GM19238 (cell line): ENCODE measurements around the gene SLC49A3.
"Not testable (repeated sequence)": the region's sequence is repeated elsewhere in the genome, so short reads cannot be mapped to it uniquely, and the experiment has no call there.

Experiments used
- DNase-seq: peaks from one replicate; pipeline ENCODE4 v3.0.0; 2011; ENCODE audit warnings: low spot score; ENCODE audit not compliant: insufficient read length

The SLC49A3 gene

DNA sequence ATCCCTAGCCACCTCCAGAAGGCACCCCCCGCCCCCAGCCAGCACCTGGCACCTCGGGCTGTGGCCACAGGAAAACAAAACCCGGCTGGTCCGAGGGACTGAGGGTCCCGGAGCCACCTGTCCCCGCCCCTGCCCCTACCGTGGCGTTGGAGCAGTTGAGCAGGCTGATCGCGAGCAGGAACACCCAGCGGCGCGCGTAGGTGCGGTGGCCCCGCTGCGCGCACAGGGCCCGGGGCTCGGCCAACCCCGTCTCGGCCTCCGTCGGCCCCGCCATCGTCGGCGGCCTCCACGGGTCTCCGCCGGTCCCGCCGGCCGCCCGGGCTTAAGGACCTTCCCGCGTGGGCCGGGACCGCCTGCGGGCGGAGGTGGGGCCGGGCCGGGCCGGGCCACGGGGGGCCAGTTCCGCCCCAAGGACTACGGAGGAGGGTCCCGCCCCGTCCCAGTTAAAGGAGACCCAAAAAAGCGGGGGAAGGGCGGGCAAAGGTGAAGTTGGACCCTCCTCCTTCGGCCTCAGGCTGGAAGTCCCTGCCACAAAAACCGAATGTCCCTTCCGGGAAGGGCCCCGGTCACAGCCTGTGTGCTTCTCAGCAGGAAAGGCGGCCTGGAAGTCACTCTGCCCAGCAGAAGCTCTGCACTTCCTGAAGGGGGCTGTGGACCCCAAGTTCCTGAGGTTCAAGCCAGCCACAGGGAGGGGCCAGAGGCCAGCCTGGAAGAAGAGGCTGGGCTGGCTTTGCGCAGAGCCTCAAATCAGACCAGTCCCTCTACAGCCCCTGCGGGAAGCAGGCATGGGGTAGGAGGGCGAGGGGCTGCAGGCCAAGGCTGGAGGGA, at the start of gene SLC49A3:
Gene SLC49A3, minus strand, starts transcription at position 298 of the 828 bp plus-strand sequence. Its CDS starts 24 bp downstream, at position 274.
- no peak for DNase-seq

DNA sequence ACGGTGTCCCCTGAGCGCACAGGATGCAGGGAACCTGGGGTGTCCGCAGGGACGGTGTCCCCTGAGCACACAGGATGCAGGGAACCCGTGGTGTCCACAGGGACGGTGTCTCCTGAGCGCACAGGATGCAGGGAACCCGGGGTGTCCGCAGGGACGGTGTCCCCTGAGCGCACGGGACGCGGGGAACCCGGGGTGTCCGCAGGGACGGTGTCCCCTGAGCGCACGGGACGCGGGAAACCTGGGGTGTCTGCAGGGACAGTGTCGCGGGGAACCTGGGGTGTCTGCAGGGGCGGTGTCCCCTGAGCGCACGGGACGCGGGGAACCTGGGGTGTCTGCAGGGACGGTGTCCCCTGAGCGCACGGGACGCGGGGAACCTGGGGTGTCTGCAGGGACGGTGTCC, 47.6 kb upstream of the SLC49A3 start:
- DNase-seq = not testable (repeated sequence)

DNA sequence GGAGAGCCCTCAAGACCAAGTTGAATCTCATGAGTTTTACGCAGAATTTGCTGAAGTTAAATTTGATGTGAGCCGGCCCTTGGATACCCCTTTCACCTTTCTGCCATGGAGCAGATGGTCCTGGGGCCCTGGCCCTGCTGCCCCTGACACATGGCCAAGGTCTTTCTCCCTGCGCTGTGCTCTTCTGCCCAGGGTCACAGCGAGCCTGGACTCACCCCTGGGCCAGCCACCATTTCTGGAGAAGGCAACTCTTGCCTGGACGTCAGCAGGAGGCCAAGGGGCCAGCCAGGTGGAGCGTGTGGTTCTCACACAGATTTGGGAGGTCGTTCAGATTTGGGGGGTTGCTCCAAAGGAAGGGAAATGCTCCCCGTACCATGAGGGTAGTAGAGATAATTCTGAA, 46.6 kb upstream of the SLC49A3 start:
- DNase-seq = no peak

DNA sequence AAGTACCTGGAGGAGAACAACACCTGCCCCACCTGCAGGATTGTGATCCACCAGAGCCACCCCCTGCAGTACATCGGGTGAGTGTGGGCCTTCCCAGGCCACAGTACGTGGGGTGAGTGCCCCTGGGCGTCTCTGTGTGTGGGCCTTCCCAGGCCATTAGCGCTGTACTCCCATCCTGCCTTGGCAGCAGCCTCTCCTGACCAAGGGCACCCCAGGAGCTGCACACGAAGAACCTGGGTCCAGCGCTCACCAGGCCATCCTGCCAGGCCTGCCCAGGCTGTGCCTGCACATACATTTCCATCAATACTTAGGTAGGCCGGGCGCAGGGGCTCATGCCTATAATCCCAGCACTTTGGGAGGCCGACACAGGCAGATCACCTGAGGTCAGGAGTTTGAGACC, 46.0 kb upstream of the SLC49A3 start:
- DNase-seq = no peak

DNA sequence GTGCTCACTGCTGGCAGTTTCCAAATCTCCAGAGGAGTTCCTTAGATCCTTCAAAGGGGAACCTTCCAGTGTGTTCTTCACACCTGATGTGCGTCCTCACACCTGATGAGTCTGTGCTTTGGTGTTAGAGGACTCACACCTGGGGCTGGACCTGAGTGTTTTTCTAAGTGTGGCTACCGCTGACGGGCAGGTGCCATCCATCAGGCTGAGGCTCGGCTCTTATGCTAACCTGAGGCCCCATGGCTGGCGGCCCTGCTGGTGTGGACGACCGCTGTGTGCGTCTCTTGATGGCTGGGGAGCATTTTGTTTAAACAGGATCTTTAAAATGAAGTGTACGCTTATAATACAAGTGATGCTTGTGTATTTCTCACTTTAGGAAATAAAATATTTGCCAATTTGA, 45.1 kb upstream of the SLC49A3 start:
- no peak for DNase-seq

DNA sequence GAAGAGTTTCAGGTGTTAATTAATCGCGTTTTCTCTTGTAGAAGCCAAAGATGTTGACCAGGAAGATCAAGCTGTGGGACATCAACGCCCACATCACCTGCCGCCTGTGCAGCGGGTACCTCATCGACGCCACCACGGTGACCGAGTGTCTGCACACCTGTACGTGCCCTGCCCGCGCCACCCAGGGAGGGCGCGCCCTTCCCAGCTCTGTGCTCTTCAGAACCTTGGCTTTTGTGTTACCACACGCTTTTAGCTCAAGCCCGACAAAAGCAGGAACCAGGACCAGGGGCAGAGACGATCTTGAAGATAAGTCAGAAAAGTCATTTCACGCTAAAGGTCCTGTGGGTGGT, 44.7 kb upstream of the SLC49A3 start:
- DNase-seq = no peak

DNA sequence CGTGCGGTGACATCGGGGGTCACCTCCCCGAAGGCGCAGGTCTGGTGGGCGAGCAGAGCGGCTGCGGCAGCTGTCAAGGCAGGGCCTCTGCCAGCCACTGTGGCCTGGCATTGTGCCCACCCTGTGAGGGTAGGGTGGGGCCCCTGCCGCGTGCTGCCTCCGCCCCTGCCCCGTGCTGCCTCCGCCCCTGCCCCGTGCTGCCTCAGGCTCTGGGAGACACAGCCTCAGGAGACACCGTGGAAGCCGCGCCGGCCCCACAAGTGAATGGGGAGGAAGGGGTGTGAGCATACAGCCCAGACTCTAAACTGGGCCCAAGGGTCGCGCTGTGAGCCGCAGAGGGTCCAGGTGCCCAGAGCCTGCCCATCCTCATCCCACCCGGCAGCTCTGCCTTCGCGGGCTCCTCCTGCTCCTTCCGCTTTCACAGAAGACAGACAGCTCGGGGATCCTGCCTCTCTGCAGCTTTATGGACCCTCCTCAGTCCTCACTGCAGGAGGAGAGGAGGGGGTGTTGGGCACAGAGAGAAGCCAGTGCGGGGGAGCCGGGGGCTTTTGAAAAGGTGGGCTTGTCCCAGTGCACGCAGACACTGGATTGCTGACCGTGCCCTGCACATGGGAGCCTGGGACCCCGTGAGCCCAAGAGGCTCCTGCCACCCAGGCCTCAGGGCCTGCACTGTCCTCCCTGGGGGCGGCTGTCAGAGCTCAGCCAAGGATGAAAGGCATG, 44.1 kb upstream of the SLC49A3 start:
- DNase-seq = no peak

DNA sequence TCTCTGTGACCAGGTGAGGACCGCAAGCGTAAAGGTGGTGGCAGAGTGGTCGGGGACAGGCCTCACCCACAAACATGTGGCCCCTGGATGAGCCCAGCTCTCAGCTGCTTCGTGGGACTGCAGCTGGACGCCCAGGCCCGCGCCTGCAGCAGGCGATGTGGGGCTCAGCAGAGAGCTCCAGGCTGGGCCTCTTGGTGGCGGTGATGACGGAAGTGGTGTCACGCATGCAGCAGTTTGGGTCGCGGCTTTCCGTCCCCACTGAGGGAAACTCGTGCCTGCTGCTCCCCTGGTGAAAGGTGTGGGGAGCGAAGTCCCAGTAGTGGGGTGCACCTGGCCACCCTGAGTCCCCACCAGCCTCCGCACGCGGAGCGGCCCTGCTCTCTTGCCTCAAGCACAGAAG, 43.5 kb upstream of the SLC49A3 start:
- no peak for DNase-seq

DNA sequence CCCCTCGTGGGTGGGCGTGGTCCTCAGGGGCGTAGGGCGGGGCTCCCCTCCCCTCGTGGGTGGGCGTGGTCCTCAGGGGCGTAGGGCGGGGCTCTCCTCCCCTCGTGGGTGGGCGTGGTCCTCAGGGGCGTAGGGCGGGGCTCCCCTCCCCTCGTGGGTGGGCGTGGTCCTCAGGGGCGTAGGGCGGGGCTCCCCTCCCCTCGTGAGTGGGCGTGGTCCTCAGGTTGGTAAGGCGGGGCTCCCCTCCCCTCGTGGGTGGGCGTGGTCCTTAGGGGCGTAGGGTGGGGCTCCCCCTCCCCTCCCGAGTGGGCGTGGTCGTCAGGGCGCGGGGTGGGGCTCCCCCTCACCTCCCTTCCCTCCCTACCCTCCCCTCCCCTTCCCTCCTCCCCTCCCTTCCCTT, 43.0 kb upstream of the SLC49A3 start:
- DNase-seq = not testable (repeated sequence)

DNA sequence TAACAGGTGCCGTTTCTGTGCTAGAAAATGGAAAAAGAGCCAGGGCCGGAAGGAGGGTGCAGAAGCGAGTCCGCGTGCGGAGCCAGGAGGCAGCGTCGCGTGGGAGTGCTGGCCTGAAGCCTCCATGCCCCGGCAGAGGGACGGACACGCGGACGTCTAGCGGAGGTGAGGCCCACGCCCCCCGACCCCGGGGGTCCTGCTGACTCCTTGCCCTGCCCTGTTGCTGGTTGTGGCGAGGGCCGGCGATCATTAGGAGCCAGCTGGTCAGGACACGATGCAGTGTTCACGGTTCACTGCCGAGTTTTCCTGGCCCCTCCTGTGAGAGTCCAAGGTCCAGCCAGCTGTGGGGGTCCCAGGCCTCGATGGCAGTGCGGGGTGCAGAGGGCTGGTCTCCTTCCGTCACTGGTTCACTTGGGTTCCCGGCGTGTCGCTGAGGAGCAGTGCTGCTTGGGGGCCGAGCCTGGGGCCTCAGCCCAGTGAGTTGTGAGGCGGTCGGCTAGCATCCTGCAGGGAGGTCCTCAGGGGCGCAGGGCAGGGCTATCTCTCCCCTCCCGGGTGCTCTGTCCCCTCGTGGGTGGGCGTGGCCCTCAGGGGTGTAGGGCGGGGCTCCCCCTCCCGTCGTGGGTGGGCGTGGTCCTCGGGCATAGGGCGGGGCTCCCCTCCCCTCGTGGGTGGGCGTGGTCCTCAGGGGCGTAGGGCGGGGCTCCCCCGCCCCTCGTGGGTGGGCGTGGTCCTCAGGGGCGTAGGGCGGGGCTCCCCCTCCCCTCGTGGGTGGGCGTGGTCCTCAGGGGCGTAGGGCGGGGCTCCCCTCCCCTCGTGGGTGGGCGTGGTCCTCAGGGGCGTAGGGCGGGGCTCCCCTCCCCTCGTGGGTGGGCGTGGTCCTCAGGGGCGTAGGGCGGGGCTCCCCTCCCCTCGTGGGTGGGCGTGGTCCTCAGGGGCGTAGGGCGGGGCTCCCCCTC, 42.3 kb upstream of the SLC49A3 start:
- not testable (repeated sequence) for DNase-seq

DNA sequence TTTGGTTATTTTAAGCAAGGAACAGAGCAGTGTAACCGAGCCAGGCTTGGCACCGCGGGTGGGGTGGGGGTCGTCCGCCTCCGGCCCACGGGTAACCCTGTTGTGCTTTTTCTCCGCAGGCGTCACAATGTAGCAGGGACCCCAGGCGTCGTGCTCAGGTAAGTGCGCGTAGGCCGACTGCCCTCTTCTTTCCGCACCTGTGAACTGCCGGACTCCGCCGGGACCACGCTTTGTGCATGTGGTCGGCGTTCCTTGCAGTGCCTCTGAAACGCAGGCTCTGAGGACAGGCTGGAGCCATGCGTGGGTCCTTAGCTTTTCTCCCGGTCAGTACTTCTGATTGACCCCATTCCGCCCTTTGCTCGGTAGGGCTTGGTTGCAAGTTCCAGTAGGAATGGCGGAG, 41.6 kb upstream of the SLC49A3 start:
- DNase-seq = no peak

DNA sequence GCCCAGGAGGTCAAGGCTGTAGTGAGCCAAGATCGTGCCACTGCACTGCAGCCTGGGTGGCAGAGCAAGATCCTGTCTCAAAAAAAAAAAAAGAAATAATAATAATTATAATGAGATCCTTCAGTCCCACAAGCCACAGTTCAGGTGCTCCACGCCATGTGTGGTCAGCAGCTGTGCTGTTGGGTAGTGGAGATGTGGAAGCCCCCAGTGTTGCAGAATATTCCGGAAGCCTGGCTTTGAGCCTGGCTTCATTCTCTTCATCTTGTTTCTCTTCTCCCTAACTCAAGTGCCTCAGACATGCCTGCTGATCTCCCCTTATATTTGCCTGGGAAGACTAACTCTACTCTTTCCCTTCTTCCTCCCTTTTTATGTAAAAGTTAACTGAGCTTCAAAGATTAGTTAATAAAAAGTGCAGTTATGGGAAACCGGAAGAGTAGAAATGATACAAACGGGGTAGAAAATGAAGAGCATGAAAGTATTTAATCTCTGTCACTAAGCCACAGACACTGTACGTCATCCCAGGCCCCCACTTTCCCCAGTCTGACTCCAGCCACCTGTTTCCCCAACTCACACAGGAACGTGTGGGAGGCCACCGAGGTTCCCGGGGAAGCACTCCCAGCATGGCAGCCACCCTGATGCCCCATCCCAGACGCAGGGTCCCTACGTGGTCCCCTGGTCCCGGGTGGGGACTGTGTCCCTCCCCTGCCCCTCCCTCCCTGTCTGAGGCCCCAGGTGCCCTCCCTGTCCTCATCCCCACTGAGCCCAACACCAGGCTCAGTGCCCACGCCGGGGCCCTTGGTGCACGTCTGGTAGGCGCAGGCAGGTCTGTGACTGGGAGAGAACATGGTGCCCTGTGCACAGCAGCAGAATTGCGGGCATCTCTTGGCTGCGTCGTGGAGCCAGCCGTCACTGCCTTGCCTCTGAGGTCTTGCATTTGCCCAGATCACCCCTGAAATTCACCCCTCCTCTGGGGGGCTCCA, 40.7 kb upstream of the SLC49A3 start:
- DNase-seq = no peak

DNA sequence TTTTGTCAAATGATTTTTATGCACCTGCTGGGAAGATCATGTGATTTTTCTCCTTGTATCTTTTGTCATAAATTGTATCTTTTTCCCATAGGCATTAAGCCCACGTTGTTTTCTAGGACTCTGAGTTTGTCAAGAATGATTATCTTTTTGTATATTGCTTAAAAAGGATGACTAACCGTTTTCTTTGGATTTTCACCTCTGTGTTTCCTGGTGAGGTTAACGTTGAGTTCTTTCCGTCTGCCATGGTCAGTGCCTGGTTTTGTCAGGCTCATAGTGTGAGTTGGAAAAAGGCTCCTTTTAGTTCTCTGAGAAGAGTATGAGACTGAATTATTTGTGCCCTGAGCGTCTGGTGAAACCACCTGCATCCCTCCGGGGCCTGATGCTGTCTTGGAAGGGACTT, 38.6 kb upstream of the SLC49A3 start:
- no peak for DNase-seq

DNA sequence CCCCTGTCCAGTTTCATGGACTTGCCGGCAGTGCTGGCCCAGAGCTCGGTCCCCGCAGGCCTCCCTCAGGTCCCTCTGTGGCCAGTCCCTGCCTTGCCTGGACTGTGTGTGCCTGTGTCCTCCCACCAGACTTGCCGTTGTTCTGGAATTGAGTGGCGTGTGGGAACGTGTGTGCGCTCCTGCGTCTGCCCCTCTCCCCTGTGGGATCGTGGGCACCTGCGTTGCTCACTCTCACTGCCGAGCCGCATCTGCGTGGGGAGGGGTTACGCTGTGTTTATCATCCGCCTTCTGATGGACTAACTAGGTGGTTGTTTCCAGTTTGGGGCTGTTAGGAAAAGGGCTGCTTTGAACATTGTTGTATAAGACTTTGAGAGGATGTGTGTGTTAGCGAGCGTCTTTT, 37.9 kb upstream of the SLC49A3 start:
- DNase-seq = no peak

DNA sequence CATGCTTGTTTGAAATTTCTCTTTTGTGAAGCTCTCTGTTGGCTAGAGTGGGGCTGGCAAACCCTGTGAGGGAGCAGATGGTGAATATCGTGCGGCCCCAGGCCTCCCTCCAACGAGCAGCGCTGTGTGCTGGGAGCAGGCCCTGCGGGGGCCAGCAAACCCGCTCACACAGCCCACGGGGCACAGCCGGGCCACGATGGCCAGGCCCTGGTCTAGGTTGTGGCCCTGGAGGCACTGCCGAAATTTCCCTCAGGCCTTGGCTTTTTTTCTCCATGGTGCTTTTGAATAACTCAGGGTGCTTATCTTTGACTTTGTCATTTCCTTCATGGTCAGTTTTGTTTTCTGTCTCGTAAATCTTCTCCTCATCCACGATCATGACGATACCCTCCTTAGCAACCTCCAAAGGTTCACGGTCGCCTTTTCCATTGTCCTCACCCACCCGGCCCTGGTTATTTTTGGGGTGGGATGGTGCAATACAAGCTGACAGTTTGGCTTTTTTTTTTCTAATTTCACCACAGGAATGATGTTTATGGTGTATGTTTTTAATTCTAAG, 37.4 kb upstream of the SLC49A3 start:
- DNase-seq = no peak

DNA sequence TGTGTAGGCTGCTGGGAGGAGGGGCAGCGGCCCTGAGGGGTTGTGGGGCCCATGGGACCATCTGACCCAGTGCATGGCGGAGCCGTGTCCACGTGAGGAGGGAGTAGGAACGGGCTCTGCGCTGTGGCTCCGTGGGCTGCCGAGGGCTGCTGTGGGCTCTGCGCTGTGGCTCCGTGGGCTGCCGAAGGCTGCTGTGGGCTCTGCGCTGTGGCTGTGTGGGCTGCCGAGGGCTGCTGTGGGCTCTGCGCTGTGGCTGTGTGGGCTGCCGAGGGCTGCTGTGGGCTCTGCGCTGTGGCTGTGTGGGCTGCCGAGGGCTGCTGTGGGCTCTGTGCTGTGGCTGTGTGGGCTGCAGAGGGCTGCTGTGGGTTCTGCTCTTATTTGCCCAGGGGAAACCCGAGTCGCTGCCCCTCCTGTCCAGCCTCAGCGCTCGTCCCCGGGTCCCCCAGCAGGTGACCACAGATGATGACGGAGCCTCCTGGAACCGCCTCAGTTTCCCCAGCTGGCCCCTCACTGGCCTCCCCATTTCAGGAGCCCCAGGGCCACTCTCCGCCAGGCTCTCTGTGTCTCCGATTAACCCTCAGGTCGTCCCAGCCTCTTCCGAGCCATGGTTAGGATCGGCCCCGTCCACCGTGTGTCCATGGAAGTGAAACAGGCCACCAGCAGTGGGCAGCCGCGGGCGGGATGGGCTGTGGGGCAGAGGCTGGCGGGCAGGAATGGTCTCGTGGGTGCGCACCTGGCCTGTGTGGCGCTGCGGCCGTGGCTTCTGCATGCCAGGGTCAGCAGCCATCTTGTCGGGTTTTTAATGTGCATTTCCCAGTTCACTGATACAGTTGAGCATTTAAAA, 36.7 kb upstream of the SLC49A3 start:
- DNase-seq = no peak

DNA sequence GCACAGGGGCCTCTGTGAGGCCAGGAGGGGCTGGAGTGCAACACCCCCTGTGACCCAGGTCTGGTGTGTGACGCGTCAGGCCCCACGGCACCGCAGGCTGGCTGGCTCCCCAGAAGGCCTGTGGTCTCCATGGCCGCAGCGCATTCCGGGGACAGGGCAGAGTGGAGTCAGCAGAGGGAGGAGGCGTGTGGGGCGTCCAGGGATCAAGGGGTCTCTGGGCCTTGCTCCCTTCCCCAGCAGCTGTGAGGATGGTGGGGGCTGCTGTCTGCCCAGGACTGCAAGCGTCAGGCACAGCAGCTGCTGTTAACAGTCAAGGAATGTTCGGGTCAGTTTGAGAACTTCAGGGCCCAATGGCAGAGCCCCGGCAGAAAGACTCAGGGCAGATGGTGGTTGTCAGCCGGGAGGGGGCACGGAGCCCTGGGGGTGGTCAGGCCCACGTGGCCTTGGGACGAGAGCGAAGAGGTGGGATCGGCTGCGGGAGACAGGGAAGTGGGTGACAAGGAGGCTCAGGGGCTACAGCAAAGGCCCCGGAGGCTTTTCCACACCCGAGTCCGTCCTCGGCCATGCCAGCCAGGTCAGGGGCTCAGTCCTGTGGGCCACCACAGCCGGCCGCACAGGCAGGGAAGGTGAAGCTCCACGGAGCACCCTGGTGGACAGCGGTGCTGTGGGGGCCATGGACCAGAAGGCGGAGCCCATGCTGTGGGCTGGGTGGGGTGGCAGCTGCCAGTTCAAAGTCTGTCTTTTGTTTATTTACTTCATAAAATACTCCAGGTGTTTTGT, 35.0 kb upstream of the SLC49A3 start:
- DNase-seq = no peak

DNA sequence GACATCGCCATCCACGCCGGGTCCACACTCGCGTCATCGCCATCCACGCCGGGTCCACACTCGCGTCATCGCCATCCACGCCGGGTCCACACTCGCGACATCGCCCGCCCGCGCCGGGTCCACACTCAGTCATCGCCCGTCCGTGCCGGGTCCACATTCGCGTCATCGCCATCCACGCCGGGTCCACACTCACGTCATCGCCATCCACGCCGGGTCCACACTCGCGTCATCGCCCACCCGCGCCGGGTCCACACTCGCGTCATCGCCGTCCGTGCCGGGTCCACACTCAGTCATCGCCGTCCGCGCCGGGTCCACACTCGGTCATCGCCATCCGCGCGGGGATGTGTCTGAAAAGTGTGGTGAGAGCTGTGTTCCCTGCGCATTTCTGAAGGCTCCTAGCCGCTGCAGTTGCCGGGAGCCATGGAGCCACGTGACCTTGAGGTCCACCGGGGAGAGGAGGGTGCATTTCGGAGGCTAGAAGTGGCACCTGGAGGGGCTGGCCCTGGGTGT, 34.0 kb upstream of the SLC49A3 start:
- no peak for DNase-seq
